ENCODE data around the gene SMARCD3. TPM values are rescaled to one million over a fixed set of nuclear protein-coding genes. Genes with fewer than 3 reads are reported as not detected.

Gene SMARCD3
- total and polyA plus RNA-seq, 2 of the 4 experiments (the other 2 are of a cell fraction), result 37.5 to 48.5 TPM

- POLR2A ChIA-PET (ENCODE audit: unreplicated experiment), result no interaction called here
Measured at GRCh38 chr7:151249732-151250072, 1.2 kb upstream of the SMARCD3 start.

More at GRCh38 chr7:151249732-151250072, 1.2 kb upstream of the SMARCD3 start:
- peak; percentile 39 for DNase-seq
- Histone ChIP-seq H2AK5ac (ENCODE audit: low read depth, low read length) (peak overlapping the region; percentile 70), H3K14ac (replicated peaks; ENCODE audit: low read depth, low read length) (no peak overlapping the region; the same call in 1 of the 2 replicates), H2BK120ac (ENCODE audit: low read depth, low read length) (peak overlapping the region; percentile 77), H4K91ac (ENCODE audit: insufficient read depth, low read depth, low read length) (peak overlapping the region; percentile 31; the same call in 1 of the 2 replicates), H3K56ac (ENCODE audit: extremely low read depth, insufficient read depth, low read length) (no peak overlapping the region), H3K27ac (ENCODE audit: insufficient read depth, low read length) (peak overlapping the region; percentile 93), H4K8ac (ENCODE audit: low read depth in 2 of 2, low read length in 2 of 2) (peak overlapping the region; percentile 95 to 99; a peak in 2 of 4 replicates), H4K20me1 (ENCODE audit: insufficient read depth, low read length) (no peaks in the 10 kb centered on the region; the same call in 1 of the 2 replicates), H2AK9ac (replicated peaks; ENCODE audit: low read depth, low read length, poor library complexity) (peak overlapping the region; percentile 95), H3K79me1 (ENCODE audit: low read depth in 1 of 2, low read length in 2 of 2) (peaks cover 5 to 64% of the 10 kb centered on the region in 2 experiments; a peak in 3 of 4 replicates), H3K4me2 (ENCODE audit: low read depth, low read length) (peak overlapping the region; percentile 43; the same call in 1 of the 2 replicates), H3K9me3 (ENCODE audit: control insufficient read depth, insufficient read depth, low read length) (no peaks in the 10 kb centered on the region), H2BK20ac (ENCODE audit: low read depth, low read length) (peak overlapping the region; percentile 5; the same call in 1 of the 2 replicates), H4K5ac (ENCODE audit: low read depth, low read length) (no peak overlapping the region; the same call in 1 of the 2 replicates), H3K27me3 (ENCODE audit: control insufficient read depth, insufficient read depth, low read length) (no peaks in the 10 kb centered on the region), H3K36me3 (ENCODE audit: control insufficient read depth, insufficient read depth, low read length) (no peaks in the 10 kb centered on the region), H3K4me3 (ENCODE audit: insufficient read depth, low read depth, low read length) (no peak overlapping the region), H3K23ac (ENCODE audit: low read depth, low read length) (peak overlapping the region; percentile 59; the same call in 1 of the 2 replicates), H2AFZ (replicated peaks; ENCODE audit: low read length, poor library complexity) (peak overlapping the region; percentile 99), H3K4me1 (ENCODE audit: control insufficient read depth, insufficient read depth, low read length) (peaks cover 46% of the 10 kb centered on the region), H3K18ac (ENCODE audit: low read depth, low read length) (no peak overlapping the region; the same call in 1 of the 2 replicates), H3K9me1 (ENCODE audit: insufficient read depth, low read length) (peaks cover 14% of the 10 kb centered on the region), H3K4ac (ENCODE audit: low read depth, low read length) (peak overlapping the region; percentile 66), H2BK15ac (ENCODE audit: low read depth, low read length) (0 out of 3 replicates have a peak overlapping the region, but pooled peaks have one; percentile 21), H3K9ac (ENCODE audit: low read depth, low read length) (no peak overlapping the region), H2BK5ac (ENCODE audit: low read depth, low read length, poor library complexity, severe bottlenecking) (peak overlapping the region; percentile 91)
- CTCF ChIA-PET, result interaction anchor here (0.6 kb wide), 1 partner anchor 355 kb away, joined by 3 read pairs; no protein-coding TSS in a partner anchor
- intact Hi-C loops (cut with micrococcal nuclease) (no loop called here), dilution Hi-C loops (cut with HindIII; ENCODE audit: low sequenced_read_pairs, unreplicated experiment) (no loop called here), in situ Hi-C loops (cut with MboI; ENCODE audit: low sequenced_read_pairs) (no loop called here)
- no TSS peak for BruUV-seq (replicated peaks)
- no peak for ATAC-seq (ENCODE audit: low read depth)
- TF ChIP-seq ELK1 (IDR thresholded peaks at IDR 0.05; ENCODE audit: borderline replicate concordance, low read depth, low read length) (no peak), BHLHE40 (IDR thresholded peaks at IDR 0.05; ENCODE audit: low read depth, low read length) (no peak), USF2 (IDR thresholded peaks at IDR 0.05; ENCODE audit: low read depth, low read length) (no peak), NFE2L2 (IDR thresholded peaks at IDR 0.05; ENCODE audit: low read depth, low read length) (no peak), MAFK (IDR thresholded peaks at IDR 0.05; ENCODE audit: low read depth, low read length) (no peak), RAD21 (IDR thresholded peaks at IDR 0.05; ENCODE audit: low read length) (no peak), FOS (IDR thresholded peaks at IDR 0.05; ENCODE audit: low read depth, low read length) (no peak), POLR2A (IDR thresholded peaks at IDR 0.05; ENCODE audit: low read depth, low read length) (no peak), RFX5 (IDR thresholded peaks at IDR 0.05; ENCODE audit: low read depth, low read length) (no peak), MAZ (IDR thresholded peaks at IDR 0.05; ENCODE audit: borderline replicate concordance, low read depth, low read length) (no peak), SMC3 (IDR thresholded peaks at IDR 0.05; ENCODE audit: low read depth, low read length) (no peak), RCOR1 (IDR thresholded peaks at IDR 0.05; ENCODE audit: insufficient replicate concordance, low read length) (no peak), CEBPB (IDR thresholded peaks at IDR 0.05; ENCODE audit: low read depth, low read length) (no peak), CHD1 (IDR thresholded peaks at IDR 0.05; ENCODE audit: low read depth, low read length) (no peak)
- WGBS, 2 experiments (ENCODE audit: extremely low coverage in 2 of 2, insufficient read length in 1 of 2), result no CpG with 5 or more reads among the region's 5 CpGs
